AG10803 (cell line): Measurements from ENCODE around the gene ZC3H7A.
"Not testable (repeated sequence)": the region's sequence is repeated elsewhere in the genome, so short reads cannot be mapped to it uniquely, and the experiment has no call there.

Experiments
- DNase-seq: peaks from one replicate; pipeline ENCODE4 v3.0.0; 2010; ENCODE audit warnings: low read depth
- H3K4me3 ChIP-seq: 2 replicates; pipeline ENCODE4 v1.5.1; 2011; ENCODE audit warnings: mild to moderate bottlenecking, low read length, control low read depth
- CTCF ChIP-seq: conservative IDR thresholded peaks from 2 replicates; pipeline ENCODE4 v1.5.1; 2011; ENCODE audit warnings: mild to moderate bottlenecking, low read length, control low read depth, inconsistent platforms

ZC3H7A gene

GRCh38 chr16:11835891-11836649 lies 39.0 kb upstream of the ZC3H7A start:
- DNase-seq = peak; percentile 70
- no peak for TF ChIP-seq CTCF
- no peak overlapping the region for H3K4me3 ChIP-seq

GRCh38 chr16:11835309-11835708 lies 38.3 kb upstream of the ZC3H7A start:
- no peak overlapping the region for H3K4me3 ChIP-seq
- no peak for DNase-seq
- no peak for TF ChIP-seq CTCF

GRCh38 chr16:11833951-11834695 lies 37.1 kb upstream of the ZC3H7A start:
- H3K4me3 ChIP-seq = no peak overlapping the region
- TF ChIP-seq CTCF = no peak
- peak; percentile 73 for DNase-seq

- no peak for DNase-seq
- TF ChIP-seq CTCF = no peak
- no peak overlapping the region for H3K4me3 ChIP-seq
Observed at GRCh38 chr16:11828696-11829095, 31.6 kb upstream of the ZC3H7A start.

GRCh38 chr16:11825520-11826165 lies 28.6 kb upstream of the ZC3H7A start:
- DNase-seq, H3K4me3 ChIP-seq: not testable (repeated sequence)

GRCh38 chr16:11824362-11824761 lies 27.3 kb upstream of the ZC3H7A start:
- no peak for TF ChIP-seq CTCF
- H3K4me3 ChIP-seq = no peak overlapping the region
- peak; percentile 54 for DNase-seq

- DNase-seq, H3K4me3 ChIP-seq: not testable (repeated sequence)
Observed at GRCh38 chr16:11823645-11824044, 26.6 kb upstream of the ZC3H7A start.

- TF ChIP-seq CTCF = no peak
- no peak for DNase-seq
- H3K4me3 ChIP-seq = no peak overlapping the region
Observed at GRCh38 chr16:11819798-11820197, 22.7 kb upstream of the ZC3H7A start.

- not testable (repeated sequence) for H3K4me3 ChIP-seq, DNase-seq
Observed at GRCh38 chr16:11818970-11819369, 21.9 kb upstream of the ZC3H7A start.
